GDM1 (cell line): ENCODE measurements around the gene DMD.

Source experiments
- DNase-seq: peaks from one replicate; lab custom pipeline; 2025; lab: John Stamatoyannopoulos, UW

DMD gene

DNA sequence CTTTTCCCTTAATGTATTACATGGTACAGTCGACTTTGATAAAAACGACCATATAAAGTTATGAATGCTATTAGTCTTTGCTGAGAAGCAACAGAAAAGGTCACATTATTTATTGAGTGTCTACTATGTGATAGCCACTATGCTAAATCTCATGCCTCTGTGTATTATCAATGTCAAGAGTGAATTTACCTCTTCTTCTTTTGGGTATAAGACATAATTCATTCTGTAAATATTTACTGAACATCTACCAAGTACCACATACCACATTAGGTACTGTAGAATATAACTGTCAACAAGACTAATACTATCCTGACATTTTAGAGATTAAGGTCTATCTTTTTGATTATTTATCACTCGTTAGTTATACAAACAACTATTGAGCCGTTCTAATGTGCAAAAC, 1870.8 kb downstream of the DMD start:
- DNase-seq: no peak

DNA sequence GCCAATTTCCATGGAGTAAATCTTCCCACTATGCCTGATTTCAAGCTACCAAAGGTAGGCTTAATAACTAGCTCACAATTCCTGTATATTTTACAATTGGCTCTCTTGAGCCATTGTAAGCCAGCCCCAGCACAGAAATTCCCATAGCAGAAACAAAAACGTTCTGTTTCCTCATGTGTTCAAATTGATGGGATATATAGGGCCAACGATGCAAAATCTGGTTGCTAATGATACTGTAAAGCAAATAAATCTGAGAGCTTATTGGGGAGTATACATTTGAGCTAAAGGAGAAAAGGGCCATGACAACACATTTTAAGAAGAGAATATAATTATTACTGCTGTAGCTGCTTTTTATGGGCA, 1872.4 kb downstream of the DMD start:
- DNase-seq: no peak

DNA sequence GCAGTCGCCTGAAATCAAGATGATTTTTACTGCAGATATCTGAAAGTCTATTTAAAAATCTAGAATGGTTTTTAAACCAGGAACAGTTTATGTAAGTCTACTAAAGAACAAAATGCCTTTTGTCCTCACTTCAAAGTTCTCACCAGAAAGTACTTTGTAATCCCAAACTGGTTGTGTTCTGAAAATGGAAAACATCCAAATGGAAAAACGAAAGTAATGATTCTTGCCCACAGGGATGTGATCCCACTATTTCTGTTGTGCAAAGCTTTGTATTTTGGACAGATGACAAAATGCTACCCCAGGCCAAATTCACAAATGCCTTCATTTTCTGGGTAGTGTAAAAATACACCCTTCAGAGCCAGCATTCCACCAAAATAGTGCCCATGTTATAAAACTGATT, 1874.0 kb downstream of the DMD start:
- no peak for DNase-seq

DNA sequence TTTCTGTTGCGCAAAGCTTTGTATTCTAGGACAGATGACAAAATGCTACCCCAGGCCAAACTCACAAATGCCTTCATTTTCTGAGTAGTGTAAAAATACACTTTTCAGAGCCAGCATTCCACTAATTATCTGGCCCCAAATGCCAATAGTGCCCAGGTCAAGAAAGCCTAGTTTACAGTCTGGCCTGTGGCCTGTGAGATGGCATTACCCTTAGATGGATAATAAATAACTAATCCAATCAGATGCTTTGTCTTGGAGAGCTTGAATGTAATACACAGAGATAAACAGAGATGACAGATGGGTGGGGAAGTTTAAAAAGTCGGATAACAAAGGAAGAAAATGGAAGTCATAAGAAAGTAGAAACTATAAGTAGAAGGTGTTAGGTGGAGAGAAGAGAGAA, 1874.9 kb downstream of the DMD start:
- no peak for DNase-seq

DNA sequence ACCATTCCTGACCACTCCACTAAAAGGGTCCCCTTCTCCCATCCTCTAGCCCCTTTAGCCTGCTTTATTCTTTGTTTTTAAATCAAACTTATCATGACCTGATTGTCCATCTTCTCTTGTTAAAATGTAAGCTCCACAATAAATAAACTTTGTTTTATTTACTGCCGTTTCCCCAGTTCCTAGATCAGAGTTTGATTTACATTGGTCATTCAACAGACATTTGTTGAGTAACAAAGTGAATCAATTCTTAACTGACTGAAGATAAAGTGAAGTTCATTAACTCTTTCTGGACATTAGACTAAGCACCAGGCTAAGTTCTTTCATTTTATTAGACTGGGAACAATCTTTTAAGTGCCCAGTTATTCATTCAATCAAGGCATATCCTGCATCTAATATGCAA, 1876.4 kb downstream of the DMD start:
- DNase-seq: no peak

DNA sequence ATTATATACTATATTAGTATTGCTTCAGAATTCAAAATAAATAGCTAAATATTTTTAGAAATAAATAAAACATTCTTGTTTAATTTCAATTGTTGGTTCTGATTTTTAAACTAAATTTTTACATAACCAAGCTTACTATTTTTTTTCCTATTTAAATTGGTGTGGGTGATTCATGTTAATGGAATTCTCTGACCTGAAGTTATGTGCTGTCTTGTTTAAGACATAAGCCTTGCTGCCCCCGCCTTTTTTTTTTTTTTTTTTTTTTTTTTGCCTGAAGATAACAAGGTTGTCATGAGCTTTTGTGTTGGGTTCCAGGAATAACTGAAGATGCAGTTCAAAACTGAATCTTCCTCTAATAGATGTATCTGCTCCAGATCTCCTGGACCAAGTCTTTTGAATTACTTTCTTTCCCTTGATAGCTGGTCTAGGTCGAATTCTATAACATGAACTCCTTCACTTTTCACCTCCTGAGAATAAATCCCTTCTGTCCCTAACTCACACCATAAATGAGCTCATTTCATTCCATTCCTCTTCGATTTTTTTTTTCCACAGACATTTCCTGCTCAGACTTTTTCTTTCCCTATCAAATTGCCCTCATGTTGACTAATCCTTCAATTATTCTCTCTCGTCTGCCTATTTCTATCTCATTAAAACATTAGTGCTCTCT, 1878.1 kb downstream of the DMD start:
- no peak for DNase-seq

DNA sequence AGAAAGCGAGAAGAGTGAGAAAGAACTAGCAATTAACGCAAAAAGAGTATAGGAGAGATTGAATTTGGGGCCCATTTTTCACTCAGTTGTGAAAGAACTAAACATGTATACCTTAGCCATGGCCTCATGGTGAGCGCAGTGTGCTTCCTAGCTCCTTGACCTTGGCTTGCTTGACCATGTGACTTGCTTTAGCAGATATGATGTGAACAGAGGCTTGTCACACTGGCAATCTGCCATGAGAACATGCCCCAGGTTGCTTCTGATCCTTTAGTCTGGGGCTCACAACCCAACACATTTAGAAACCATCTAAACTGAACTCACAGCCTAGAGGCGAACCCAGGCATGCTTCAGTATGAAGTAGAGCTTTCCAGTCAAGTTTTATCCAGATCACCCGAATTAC, 1879.4 kb downstream of the DMD start:
- DNase-seq: no peak

DNA sequence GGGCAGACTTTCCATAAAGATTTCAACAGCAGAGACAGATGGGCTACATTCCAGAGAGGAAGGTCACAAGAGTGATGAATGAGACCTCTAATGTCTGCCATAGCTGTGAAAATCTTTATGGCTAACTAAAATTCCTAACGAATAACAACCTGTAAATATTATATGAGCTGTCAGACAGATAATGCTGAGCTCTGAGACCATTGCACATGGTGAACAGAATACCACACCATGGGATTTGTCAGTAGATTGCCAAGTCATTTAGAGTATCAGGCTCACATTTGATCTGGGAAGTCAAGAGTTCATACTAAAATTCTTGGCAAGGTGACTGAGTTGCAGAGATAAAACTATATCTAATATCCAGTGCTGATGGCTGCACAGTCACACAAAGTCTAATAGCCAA, 1880.3 kb downstream of the DMD start:
- no peak for DNase-seq

DNA sequence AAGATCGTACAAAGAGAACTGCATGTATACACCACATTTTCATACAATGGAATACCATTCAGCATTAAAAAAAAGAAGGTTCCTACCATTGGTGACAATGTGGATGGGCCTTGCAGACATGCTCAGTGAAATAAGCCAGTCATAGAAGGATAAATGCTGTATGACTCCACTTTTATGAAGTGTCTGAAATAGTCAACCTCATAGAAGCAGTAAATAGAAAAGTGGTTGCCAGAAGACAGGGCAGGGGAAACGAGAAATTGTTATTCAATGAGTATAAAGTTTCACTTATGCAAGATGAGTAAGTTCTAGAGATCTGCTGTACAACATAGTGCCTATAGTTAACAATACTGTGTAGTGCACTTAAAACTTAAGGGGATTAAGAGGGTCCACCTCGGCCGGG, 1882.1 kb downstream of the DMD start:
- no peak for DNase-seq

DNA sequence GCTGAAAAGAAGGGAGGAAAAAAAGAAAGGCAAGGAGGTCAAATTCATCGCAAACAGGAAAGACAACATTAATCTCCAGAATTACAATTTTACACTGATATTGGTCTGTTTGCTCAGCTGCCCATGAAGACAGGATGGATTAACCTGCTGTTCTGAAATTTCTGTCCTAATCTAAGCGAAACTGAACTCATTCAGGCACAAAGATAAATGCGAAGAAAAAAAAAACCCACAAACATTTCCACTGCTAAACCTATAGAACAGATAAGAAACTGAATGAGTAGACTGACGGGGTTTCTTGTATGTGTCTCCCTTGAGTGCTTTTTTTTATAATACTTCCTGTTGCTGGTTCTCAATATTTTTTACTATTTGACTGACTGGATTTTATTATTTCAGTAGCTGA, 1887.7 kb downstream of the DMD start:
- no peak for DNase-seq

DNA sequence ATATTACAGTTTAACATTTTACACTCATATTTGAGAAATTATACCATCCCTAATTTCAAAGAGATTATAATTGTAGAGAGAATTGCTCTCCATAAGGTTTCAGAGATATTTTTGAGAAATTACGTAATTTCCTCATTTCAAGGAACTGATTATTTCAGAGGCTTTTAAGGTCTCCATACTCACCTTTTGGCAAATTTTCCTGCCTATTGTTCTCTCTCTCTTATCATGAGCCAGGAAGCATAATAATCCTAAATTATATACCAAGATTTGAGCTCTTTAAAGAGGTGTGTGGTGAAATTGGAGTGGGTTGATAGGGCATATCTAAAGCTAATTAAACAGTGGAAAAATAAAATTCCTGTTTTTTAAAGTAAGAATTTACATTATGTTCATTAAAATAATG, 1890.6 kb downstream of the DMD start:
- DNase-seq: no peak

DNA sequence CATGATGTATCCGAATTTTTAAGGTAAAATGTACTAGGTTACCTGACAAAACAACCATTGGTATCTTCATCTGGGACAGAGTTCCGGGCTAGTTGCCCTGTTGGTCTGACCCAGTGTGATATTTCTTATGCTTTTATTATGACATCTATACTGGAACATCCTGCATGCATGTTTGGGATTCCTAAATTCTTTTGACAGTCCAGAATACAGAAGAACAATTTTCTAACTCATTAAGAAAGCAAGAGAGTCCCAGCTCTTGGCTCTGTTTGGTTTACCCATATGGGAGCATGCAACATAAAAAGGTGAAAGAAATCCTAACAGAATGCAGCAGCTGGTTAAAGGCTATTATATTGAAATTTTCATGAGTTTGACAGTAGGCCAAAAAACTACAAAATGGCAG, 1891.8 kb downstream of the DMD start:
- DNase-seq: no peak

DNA sequence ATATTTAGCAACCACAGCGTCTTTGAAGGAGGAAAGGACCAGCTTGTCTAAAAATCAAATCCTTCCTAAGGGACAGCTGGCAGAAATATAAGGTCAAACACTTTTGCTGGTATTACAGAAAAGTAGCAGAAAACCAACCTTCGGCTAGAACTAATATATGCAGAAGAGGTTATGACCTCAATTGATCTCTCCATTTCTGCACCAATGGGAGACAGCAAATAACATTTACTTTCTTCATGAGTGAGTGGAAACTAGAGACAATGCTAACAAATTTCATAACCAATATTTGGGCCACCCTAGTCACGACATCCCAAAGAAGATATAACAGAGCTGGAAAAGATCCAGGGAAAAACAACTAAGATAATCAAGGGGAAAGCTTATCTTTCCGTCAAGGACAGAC, 1892.5 kb downstream of the DMD start:
- DNase-seq: no peak

DNA sequence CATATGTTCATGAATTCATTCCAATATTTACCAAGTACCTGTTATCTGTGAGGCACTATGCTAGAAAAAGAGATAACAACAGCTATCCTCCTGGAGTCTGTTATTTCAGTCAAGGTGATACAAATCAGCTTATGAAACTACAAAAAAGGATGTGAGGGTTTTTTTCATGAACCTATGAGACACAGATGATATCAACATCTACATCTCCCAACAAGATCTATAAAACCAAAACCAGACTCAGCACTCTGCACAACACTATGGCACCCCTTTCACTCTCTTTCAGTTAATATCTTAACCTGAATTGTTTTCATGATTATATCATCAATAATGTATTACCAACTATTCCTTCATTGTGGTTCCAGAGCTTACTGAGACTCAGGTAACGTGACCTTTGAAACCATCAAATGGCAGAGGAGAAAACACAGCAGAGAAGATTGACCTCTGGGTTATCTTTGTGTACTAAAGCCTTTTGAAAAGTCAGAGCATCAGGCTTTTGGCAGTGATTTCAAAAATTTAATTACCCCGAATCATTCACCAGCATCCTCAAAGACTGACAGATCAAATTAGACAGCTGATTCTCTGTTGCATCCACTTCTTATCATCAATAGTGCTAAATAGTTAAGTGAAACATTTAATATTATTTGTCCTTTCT, 1894.9 kb downstream of the DMD start:
- DNase-seq: no peak

DNA sequence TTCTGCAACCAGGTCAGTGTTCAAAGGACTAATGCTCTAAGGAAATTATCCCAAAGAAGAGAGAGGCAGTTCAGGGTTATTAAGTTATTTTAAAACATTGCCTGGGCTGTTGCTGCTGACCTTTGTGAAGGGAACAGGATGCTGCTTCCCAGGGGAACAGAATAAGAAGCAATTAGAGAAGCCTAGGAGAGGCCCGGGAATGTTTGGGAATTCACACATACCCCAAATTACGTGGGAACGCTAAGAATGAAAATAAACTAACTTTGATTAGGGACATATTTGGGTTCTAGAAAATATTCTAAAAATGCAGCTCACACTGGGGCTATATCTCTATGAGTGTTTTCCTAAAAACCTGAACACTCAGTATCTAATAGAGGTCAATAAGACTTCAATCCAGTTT, 1896.4 kb downstream of the DMD start:
- DNase-seq: no peak

DNA sequence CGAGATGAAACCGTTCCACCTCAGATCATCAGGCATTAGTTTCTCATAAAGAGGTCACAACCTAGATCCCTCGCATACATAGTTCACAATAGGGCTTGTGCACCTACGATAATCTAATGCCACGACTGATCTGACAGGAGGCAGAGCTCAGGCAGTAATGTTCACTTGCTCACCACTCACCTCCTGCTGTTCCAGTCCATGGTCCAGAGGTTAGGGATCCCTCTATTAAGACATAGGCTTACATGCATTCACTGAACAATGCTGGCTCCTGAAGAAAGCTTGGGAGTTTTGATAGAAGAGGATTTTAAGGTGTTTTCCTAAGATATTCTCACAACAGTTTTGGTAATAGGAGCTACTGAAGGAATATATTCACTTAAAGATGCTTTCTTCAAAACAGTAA, 1903.4 kb downstream of the DMD start:
- no peak for DNase-seq

DNA sequence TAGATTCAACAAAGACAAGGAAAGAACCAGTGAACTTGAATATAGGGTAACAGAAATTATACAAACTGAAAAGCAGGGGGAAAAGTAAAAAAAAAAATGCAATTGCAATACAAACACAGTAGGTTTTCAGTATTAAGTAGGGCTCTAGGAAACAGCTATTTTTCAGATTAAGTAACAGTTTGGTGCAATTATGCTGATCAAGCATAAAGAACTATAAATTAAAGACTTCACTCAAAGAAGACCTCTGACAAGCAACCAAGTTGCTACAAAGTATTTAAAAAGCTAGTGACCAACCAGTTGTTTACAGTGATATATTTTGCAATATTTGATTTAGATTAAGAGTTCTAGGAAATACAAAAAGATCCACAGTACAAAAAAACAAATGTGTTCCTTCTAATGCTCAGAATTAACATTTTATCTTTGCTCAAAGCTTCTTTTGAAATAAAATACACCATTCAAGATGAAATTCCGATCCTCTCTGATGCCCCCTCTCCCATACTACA, 1908.7 kb downstream of the DMD start:
- DNase-seq: no peak

DNA sequence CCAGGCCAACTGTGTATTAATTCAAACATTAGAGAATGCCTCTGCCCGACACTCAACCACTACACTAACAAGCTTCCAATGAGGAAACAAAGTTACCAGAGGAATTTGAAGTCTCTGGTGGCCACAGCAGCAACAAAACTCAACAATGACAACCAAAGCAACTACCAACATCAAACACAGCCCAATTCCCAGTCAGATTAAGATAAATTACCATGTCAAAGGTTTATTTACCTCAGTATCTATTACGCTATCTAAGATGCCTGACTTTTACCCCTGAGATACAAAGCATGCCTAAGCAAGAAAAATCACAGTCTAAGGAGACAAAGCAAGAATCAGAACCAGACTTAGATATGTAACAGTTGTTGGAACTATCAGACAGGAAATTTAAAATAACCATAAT, 1909.4 kb downstream of the DMD start:
- no peak for DNase-seq

DNA sequence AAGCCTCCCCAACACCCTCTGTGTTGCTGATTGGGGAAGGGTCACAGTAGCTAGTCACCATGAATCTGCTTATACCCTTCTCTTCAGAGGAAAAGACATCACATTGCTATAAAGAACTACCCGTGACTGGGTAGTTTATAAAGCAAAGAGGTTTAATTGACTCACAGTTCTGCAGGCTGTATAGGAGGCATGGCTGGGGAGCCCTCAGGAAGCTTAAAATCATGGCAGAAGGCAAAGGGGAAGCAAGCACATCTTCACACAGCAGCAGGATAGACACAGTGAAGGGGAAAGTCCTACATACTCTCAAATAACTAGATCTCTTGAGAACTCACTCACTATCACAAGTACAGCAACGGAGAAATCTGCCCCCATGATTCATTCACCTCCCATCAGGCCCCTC, 1910.1 kb downstream of the DMD start:
- no peak for DNase-seq

DNA sequence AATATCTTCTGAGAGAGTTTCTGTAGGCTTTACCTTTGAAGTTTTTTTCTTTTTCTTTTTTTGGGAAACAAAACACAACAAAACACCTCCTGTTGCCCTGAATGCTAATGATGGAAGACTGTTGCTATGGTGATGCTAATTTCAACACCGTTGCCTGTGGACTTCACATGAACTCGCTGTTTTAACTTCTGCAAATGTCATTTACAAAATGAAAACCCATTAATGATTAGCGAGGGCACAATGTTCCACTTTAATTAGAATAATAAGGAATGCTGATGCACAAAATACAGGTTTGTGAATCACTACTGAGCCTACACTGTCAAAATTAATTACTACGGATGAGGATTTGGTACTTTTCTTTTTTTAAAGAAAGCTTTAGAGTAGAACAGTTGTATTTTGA, 1912.4 kb downstream of the DMD start:
- DNase-seq: no peak

DNA sequence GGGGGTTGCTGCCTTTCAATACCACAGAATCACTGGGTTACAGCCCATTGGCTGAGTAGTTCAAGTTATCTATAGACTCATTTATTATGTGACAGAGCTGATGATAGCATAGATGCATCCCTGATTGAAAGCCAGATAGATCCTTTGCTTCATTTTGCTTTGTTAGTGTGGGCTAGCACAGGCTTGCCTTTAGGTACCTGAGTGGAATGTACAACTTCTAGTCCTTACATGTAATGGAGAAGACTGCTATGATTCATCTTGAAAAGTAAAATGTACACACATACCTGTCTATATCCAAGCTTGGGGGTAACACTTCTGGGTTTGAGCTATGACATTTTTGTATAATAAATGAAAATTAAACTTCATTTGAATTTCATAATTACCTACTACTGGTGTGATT, 1913.5 kb downstream of the DMD start:
- no peak for DNase-seq

DNA sequence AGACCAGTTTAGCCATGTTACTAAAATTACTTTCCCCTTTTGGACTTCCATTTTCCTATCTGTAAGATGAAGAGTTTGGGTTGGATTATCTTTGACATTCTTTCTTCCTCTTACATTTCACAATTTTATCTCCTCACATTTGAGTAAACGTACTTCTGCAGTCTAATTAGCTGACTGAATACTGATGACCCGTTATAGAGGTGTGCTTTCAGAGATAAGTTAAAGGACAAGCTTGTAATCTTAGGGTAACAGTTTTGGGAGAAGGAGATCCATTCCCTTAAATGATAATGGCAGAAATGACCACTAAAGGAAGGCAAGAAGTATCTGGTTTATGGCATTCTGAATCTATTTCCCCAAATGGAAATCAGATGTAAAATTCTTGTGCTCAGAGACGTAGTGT, 1916.9 kb downstream of the DMD start:
- no peak for DNase-seq

DNA sequence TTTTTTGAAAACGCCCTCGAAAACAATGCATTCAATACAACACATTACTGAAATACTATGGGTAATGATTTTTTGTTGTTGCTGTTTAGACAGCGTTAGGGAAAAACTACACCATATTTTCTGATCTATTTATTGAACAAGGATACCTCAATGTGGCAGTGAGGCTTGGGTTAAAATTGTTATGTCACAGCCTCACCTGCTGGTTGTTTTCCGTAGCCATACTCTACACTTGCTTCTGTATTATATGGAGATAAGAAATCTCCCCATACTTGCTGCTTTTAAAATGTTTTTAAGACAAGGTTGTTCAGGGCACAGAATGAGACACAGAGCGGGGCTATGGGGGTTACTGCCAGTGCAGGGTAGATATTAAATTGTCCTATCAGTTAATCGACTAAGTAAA, 1917.9 kb downstream of the DMD start:
- DNase-seq: no peak

DNA sequence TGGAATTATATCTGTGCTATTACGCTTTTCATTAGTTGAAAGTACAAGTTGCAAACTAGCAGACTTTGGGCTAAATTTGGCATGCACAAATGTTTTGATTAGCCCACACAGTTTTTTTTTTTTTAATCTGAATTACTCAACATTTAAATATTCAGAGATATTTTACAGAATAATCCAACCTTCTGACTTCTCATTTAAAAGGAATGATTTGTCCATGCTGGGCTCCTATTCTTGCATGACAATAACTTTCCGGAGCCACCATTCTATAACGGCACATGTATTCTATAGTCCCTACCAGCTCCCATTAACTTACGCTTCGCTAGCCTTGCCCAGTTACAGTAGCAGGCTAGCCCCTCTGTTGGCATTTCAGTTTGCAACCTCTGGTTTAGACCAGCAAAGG, 1920.2 kb downstream of the DMD start:
- DNase-seq: no peak
